Measurements from ENCODE around the gene TMUB1.

Gene TMUB1

GRCh38 chr7:151040616-151041375 lies 42.5 kb downstream of the TMUB1 start:
- no peaks in the 10 kb centered on the region for H3K9me3 ChIP-seq (ENCODE audit: insufficient read depth, low read length)
- no peak overlapping the region for H3K4me2 ChIP-seq (ENCODE audit: low read length)
- no peak overlapping the region for H3K9ac ChIP-seq (ENCODE audit: low read length)

GRCh38 chr7:151039850-151040548 lies 43.3 kb downstream of the TMUB1 start:
- Histone ChIP-seq H3K9me3 (ENCODE audit: insufficient read depth, low read length) (no peaks in the 10 kb centered on the region), H4K20me1 (ENCODE audit: insufficient read depth, low read length) (no peaks in the 10 kb centered on the region), H3K27ac (ENCODE audit: low read length) (no peak overlapping the region), H3K4me3 (ENCODE audit: low read length) (no peak overlapping the region), H3K4me2 (ENCODE audit: low read length) (no peak overlapping the region), H2AFZ (ENCODE audit: low read depth, low read length) (no peak overlapping the region), H3K27me3 (ENCODE audit: low read depth, low read length) (no peaks in the 10 kb centered on the region), H3K36me3 (replicated peaks; ENCODE audit: low read depth, low read length) (no peaks in the 10 kb centered on the region), H3K9ac (ENCODE audit: low read length) (no peak overlapping the region), H3K79me2 (ENCODE audit: low read length) (no peaks in the 10 kb centered on the region), H3K4me1 (ENCODE audit: low read length) (no peaks in the 10 kb centered on the region)
- TF ChIP-seq EZH2phosphoT487 (IDR thresholded peaks at IDR 0.05; ENCODE audit: low read depth) (no peak), CTCF (IDR thresholded peaks at IDR 0.05; ENCODE audit: low read depth, low read length) (no peak)

More at GRCh38 chr7:151040616-151041375, 42.5 kb downstream of the TMUB1 start:
- Histone ChIP-seq H3K4me1 (ENCODE audit: low read length) (no peaks in the 10 kb centered on the region), H2AFZ (ENCODE audit: low read depth, low read length) (no peak overlapping the region), H3K27me3 (ENCODE audit: low read depth, low read length) (no peaks in the 10 kb centered on the region), H3K36me3 (replicated peaks; ENCODE audit: low read depth, low read length) (no peaks in the 10 kb centered on the region), H3K27ac (ENCODE audit: low read length) (no peak overlapping the region), H4K20me1 (ENCODE audit: insufficient read depth, low read length) (no peaks in the 10 kb centered on the region), H3K79me2 (ENCODE audit: low read length) (no peaks in the 10 kb centered on the region), H3K4me3 (ENCODE audit: low read length) (no peak overlapping the region)
- TF ChIP-seq CTCF (IDR thresholded peaks at IDR 0.05; ENCODE audit: low read depth, low read length) (no peak), EZH2phosphoT487 (IDR thresholded peaks at IDR 0.05; ENCODE audit: low read depth) (no peak)

- Histone ChIP-seq H3K79me2 (ENCODE audit: low read length) (no peaks in the 10 kb centered on the region), H3K9ac (ENCODE audit: low read length) (no peak overlapping the region), H3K4me2 (ENCODE audit: low read length) (no peak overlapping the region), H3K4me1 (ENCODE audit: low read length) (no peaks in the 10 kb centered on the region), H3K27me3 (ENCODE audit: low read depth, low read length) (no peaks in the 10 kb centered on the region), H2AFZ (ENCODE audit: low read depth, low read length) (no peak overlapping the region), H3K4me3 (ENCODE audit: low read length) (no peak overlapping the region), H3K27ac (ENCODE audit: low read length) (no peak overlapping the region), H3K9me3 (ENCODE audit: insufficient read depth, low read length) (no peaks in the 10 kb centered on the region), H3K36me3 (replicated peaks; ENCODE audit: low read depth, low read length) (no peaks in the 10 kb centered on the region), H4K20me1 (ENCODE audit: insufficient read depth, low read length) (no peaks in the 10 kb centered on the region)
- no peak for TF ChIP-seq CTCF (IDR thresholded peaks at IDR 0.05; ENCODE audit: low read depth, low read length)
- no peak for TF ChIP-seq EZH2phosphoT487 (IDR thresholded peaks at IDR 0.05; ENCODE audit: low read depth)
Measured at GRCh38 chr7:151038951-151039849, 44.1 kb downstream of the TMUB1 start.

Measured in OCI-LY3 (cell line).